Neutrophil (primary cell): ENCODE measurements around the gene OTUD1.
A peak's percentile ranks its signal among the peaks of the same experiment; 100 is the strongest.

Source experiments
- H3K27ac ChIP-seq: fragments of 200-600 bp; sonication (generic); 2 replicates; pipeline ENCODE4 v1.5.1; 2016; ENCODE audit warnings: mild to moderate bottlenecking, moderate library complexity
- H3K27me3 ChIP-seq: fragments of 200-600 bp; sonication (generic); 2 replicates; pipeline ENCODE4 v1.6.0; 2016; ENCODE audit warnings: mild to moderate bottlenecking
- H3K36me3 ChIP-seq: fragments of 200-600 bp; sonication (generic); 2 replicates; pipeline ENCODE4 v1.5.1; 2017
- H3K4me1 ChIP-seq, 2 experiments: fragments of 200-600 bp in 1 of 2; sonication (generic) in 1 of 2; 1 replicate in 1 of 2; 2 replicates in 1 of 2; pipeline versions ENCODE4 v1.5.1 to v1.6.1; 2013 to 2016; ENCODE audit warnings: low read depth in 1 of 2, low read length in 1 of 2, mild to moderate bottlenecking in 1 of 2, moderate library complexity in 1 of 2; ENCODE audit not compliant: control insufficient read depth in 1 of 2, insufficient read depth in 1 of 2
- H3K4me3 ChIP-seq, 2 experiments: fragments of 200-600 bp in 1 of 2; sonication (generic) in 1 of 2; 1 replicate in 1 of 2; 2 replicates in 1 of 2; pipeline ENCODE4 v1.5.1; 2013 to 2016; ENCODE audit warnings: low read depth in 1 of 2, low read length in 1 of 2, mild to moderate bottlenecking in 1 of 2, moderate library complexity in 1 of 2
- H3K9me3 ChIP-seq: fragments of 200-600 bp; sonication (generic); 2 replicates; pipeline ENCODE4 v1.5.1; 2016
- TF ChIP-seq, protein P1 (sequence below): fragments of 200-600 bp; sonication (generic); IDR thresholded peaks from 2 replicates; pipeline ENCODE4 v1.5.1; 2016; ENCODE audit warnings: antibody characterized with exemption

OTUD1 gene

DNA sequence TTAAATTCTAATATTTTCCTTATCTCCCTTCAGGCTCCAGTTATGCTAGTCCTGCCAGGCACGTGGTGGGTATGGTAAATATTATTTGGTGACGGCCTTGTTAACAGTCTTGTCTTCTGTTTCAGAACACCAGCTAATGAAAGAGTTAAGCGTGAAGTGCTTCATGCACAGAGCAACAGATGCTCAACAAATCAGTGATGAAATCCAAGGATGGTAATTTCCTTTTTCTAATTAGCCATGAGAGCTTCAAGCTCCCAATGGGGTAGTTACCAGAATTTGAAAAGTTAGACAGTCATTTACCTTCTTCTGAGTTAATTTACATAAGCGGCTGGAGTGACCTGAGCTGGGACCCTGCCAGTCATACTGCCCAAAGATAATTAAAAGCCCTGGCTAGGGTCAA, 1.9 kb upstream of the OTUD1 start:
- H3K9me3 ChIP-seq: no peaks in the 10 kb centered on the region
- no peaks in the 10 kb centered on the region for H3K36me3 ChIP-seq
- H3K27me3 ChIP-seq: no peaks in the 10 kb centered on the region
- no peak overlapping the region for H3K4me3 ChIP-seq
- TF ChIP-seq, protein P1, sequence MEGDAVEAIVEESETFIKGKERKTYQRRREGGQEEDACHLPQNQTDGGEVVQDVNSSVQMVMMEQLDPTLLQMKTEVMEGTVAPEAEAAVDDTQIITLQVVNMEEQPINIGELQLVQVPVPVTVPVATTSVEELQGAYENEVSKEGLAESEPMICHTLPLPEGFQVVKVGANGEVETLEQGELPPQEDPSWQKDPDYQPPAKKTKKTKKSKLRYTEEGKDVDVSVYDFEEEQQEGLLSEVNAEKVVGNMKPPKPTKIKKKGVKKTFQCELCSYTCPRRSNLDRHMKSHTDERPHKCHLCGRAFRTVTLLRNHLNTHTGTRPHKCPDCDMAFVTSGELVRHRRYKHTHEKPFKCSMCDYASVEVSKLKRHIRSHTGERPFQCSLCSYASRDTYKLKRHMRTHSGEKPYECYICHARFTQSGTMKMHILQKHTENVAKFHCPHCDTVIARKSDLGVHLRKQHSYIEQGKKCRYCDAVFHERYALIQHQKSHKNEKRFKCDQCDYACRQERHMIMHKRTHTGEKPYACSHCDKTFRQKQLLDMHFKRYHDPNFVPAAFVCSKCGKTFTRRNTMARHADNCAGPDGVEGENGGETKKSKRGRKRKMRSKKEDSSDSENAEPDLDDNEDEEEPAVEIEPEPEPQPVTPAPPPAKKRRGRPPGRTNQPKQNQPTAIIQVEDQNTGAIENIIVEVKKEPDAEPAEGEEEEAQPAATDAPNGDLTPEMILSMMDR: no peak
- no peak overlapping the region for H3K27ac ChIP-seq
- peaks cover 30 to 42% of the 10 kb centered on the region in 2 experiments for H3K4me1 ChIP-seq

DNA sequence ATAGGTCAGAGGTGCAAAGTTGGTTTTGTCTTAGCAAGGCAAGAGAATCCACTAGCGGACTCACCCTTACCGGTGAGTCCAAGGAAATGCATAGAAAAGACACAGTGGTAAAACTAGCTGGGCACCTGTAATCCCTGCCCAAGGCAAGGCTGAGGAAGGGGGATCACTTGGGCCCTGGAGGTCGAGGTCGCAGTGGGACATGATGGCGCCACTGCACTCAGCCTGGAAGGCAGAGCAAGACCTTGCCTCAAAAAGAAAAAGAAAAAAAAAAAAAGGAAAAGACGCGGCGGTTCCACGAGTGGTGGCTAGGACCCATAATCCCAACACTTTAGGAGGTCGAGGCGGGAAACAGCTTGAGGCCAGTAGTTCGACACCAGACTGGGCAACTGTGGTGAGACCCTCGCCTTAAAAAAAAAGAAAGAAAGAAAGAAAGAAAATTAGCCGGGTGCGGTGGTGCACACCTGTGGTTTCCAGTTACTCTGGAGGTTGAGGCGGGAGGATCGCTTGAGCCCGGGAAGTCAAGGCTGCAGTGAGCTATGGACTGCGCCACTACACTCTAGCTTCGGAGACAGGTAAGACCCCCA, 820 bp upstream of the OTUD1 start:
- TF ChIP-seq, protein P1: no peak
- Histone ChIP-seq H3K27me3 (no peaks in the 10 kb centered on the region), H3K36me3 (no peaks in the 10 kb centered on the region), H3K4me3 (peak overlapping the region; percentile 64 to 84), H3K4me1 (peaks cover 30 to 43% of the 10 kb centered on the region in 2 experiments), H3K27ac (peak overlapping the region; percentile 98), H3K9me3 (no peaks in the 10 kb centered on the region)

DNA sequence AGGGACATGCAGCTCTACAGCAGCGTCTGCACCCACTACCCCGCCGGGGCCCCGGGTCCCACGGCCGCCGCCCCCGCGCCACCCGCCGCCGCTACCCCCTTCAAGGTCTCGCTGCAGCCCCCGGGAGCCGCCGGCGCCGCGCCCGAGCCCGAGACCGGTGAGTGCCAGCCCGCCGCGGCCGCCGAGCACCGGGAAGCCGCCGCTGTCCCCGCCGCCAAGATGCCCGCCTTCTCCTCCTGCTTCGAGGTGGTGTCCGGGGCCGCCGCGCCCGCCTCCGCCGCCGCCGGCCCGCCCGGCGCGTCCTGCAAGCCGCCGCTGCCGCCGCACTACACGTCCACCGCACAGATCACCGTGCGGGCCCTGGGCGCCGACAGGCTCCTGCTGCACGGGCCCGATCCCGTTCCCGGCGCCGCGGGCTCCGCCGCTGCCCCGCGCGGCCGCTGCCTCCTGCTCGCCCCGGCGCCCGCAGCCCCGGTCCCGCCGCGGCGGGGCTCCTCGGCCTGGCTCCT, 631 bp downstream of the OTUD1 start:
- Histone ChIP-seq H3K4me1 (peaks cover 30 to 43% of the 10 kb centered on the region in 2 experiments), H3K36me3 (no peaks in the 10 kb centered on the region), H3K9me3 (no peaks in the 10 kb centered on the region), H3K27ac (peak overlapping the region; percentile 98), H3K4me3 (peak overlapping the region; percentile 64 to 84), H3K27me3 (no peaks in the 10 kb centered on the region)
- TF ChIP-seq, protein P1: no peak

DNA sequence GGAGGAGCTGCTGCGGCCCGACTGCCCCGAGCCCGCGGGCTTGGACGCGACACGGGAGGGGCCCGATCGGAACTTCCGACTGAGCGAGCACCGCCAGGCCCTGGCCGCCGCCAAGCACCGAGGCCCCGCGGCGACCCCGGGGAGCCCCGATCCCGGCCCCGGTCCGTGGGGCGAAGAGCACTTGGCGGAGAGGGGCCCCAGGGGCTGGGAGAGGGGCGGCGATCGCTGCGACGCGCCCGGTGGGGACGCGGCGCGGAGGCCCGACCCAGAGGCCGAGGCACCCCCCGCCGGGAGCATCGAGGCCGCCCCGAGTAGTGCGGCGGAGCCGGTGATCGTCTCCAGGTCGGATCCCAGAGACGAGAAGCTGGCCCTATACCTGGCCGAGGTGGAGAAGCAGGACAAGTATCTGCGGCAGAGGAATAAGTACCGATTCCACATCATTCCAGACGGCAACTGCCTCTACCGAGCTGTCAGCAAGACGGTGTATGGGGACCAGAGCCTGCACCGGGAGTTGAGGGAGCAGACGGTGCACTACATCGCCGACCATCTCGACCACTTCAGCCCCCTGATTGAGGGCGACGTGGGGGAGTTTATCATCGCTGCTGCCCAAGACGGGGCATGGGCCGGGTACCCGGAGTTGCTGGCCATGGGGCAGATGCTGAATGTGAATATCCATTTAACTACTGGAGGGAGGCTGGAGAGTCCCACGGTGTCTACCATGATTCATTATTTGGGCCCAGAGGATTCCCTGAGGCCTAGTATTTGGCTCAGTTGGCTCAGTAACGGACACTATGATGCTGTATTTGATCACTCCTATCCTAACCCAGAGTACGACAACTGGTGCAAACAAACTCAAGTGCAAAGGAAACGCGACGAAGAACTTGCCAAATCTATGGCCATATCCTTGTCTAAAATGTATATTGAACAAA, 1.4 kb downstream of the OTUD1 start:
- Histone ChIP-seq H3K4me1 (peaks cover 30 to 43% of the 10 kb centered on the region in 2 experiments), H3K9me3 (no peaks in the 10 kb centered on the region), H3K36me3 (peaks cover 5% of the 10 kb centered on the region), H3K4me3 (peak overlapping the region; percentile 64 to 79), H3K27ac (peak overlapping the region; percentile 98), H3K27me3 (no peaks in the 10 kb centered on the region)
- TF ChIP-seq, protein P1: no peak

DNA sequence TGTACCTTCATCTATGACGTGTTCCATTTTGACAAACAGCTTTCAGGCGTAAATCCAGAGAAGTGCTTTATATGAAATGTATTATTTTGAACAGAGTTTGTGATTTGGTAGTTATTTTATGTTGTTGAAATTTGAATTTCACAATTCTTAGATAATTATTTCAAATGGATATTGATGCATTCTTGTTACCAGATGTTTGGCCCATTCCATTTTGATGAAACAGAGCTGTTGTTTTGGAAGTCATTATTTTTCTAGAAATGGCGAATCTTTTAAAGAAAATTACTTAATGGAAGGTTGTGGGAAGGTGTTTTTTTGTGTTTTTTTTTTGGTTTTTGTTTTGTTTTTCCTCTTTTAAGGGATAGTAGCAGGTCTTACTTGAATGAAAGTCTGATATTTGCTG, 2.4 kb downstream of the OTUD1 start:
- Histone ChIP-seq H3K27me3 (no peaks in the 10 kb centered on the region), H3K4me1 (peaks cover 30 to 43% of the 10 kb centered on the region in 2 experiments), H3K4me3 (peak overlapping the region; percentile 64 to 79), H3K27ac (no peak overlapping the region), H3K9me3 (no peaks in the 10 kb centered on the region), H3K36me3 (peaks cover 5% of the 10 kb centered on the region)
- TF ChIP-seq, protein P1: no peak
